Aorta (tissue), 5 donors: ENCODE measurements around the gene ID1. TPM values are rescaled to one million over a fixed set of nuclear protein-coding genes. Genes with fewer than 3 reads are reported as not detected.
A peak's percentile ranks its signal among the peaks of the same experiment; 100 is the strongest.
"Not testable (repeated sequence)": the region's sequence is repeated elsewhere in the genome, so short reads cannot be mapped to it uniquely, and the experiment has no call there.

Experiments
- ATAC-seq: fragments of 200-7000 bp; cut with Tn5 transposase; one replicate; pipeline ENCODE4 v1.9.1; 2022; ENCODE audit warnings: moderate library complexity; ENCODE audit not compliant: low FRiP score
- DNase-seq, 2 donors: peaks; one replicate each; pipeline ENCODE4 v3.0.0-alpha.2; 2020
- H3K27ac ChIP-seq, 2 donors: one replicate each; pipeline ENCODE4 v1.5.1; 2013; ENCODE audit warnings: low read length in 2 of 2, mild to moderate bottlenecking in 2 of 2, moderate library complexity in 2 of 2, control low read depth in 1 of 2, inconsistent platforms in 1 of 2, low read depth in 1 of 2
- H3K27me3 ChIP-seq, 2 donors: one replicate each; pipeline ENCODE4 v1.6.1; 2013; ENCODE audit warnings: control low read depth in 1 of 2, low read length in 1 of 2, mild to moderate bottlenecking in 1 of 2, moderate library complexity in 1 of 2; ENCODE audit not compliant: insufficient read depth in 2 of 2, control insufficient read depth in 1 of 2
- H3K36me3 ChIP-seq, 2 donors: one replicate each; pipeline ENCODE4 v1.6.1; 2013; ENCODE audit warnings: control low read depth in 1 of 2, low read length in 1 of 2, mild to moderate bottlenecking in 1 of 2; ENCODE audit not compliant: insufficient read depth in 2 of 2, control insufficient read depth in 1 of 2
- H3K4me1 ChIP-seq, 2 donors: one replicate each; pipeline ENCODE4 v1.6.1; 2013; ENCODE audit warnings: low read length in 2 of 2, control low read depth in 1 of 2, mild to moderate bottlenecking in 1 of 2, moderate library complexity in 1 of 2; ENCODE audit not compliant: insufficient read depth in 2 of 2, control insufficient read depth in 1 of 2
- H3K4me3 ChIP-seq, 2 donors: one replicate each; pipeline ENCODE4 v1.5.1; 2013; ENCODE audit warnings: low read length in 2 of 2, control low read depth in 1 of 2, mild to moderate bottlenecking in 1 of 2
- H3K9me3 ChIP-seq: one replicate; pipeline ENCODE4 v1.6.1; 2013; ENCODE audit warnings: mild to moderate bottlenecking, low read length; ENCODE audit not compliant: control insufficient read depth
- WGBS, 2 donors: extraction: QIAGEN DNeasy Blood & Tissue Kit; methylation state at CpG; one replicate each; pipeline ENCODE4 v1.1.7; 2013; 5-methylcytosine and 5-hydroxymethylcytosine counted together
- intact Hi-C, 2 donors: fragments of 100-400 bp; cut with DNase I; formaldehyde crosslinking; loops; one replicate each; pipeline versions ENCODE4 v1.14.2 to v1.15.0; 2022
- polyA plus RNA-seq, 2 donors: library from polyadenylated mRNA; stranded (reverse); fragments of 200-250 nt; gene quantifications; one replicate each; pipeline ENCODE4 v1.2.3, GENCODE V29; 2013
- total RNA-seq, 2 donors: library from RNA; stranded (reverse); fragmentation: NEBNext Ultra II Directional; extraction: Animal tissue kit (Norgen Biotek cat#: 25700); gene quantifications; one replicate each; pipeline ENCODE4 v1.2.1, GENCODE V29; 2021
- donor health status: healthy with polysubstance abuse.
- donor health status: Bipolar disorder and iron deficiency.
- donor health status: DM: no; HTN: no; CAD: no.
- donor health status: DM: no; HTN: no; CAD: no.
- donor health status: DM: yes; HTN: yes; CAD: no.

ID1 gene
- total and polyA plus RNA-seq, 4 donors = 163 to 396 (median 276) TPM

DNA sequence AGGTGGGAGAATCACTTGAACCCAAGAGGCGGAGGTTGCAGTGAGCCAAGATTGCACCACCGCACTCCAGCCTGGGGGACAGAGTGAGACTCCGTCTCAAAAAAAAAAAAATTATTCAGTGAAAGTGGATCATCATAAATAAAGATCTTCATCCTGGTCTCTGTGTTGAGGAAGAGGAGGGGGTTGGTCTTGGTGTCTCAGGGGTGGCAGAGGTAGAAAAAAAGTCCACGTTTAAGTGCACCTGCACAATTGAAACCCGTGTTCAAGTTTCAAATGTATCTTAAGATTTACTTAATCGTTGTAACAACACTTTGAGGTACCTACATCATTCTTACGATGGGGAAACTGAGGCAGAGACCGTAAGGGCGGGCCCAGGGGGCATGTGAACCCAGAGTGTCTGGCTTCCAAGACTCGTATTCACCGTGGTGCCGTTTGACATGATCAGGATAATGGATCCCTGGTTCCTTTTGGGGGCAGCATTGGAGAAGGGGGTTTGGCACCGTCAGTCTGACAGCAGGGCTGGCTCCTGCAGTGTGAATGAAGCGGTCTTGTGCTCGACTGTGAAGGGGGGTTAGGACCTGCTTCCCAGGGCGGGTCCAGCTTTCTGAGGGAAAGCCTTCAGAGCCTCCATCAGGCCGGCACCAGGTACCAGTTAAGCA is 32.9 kb upstream of the ID1 start:
- H3K9me3 ChIP-seq = no peaks in the 10 kb centered on the region
- no peaks in the 10 kb centered on the region for H3K27me3 ChIP-seq
- peak overlapping the region; percentile 82 to 97 for H3K27ac ChIP-seq
- ATAC-seq (peak; percentile 20), DNase-seq (no peak)
- no peaks in the 10 kb centered on the region for H3K4me1 ChIP-seq
- WGBS, 2 donors = 35 to 36% methylated on average over 17 of the region's 17 CpGs
- no peak overlapping the region for H3K4me3 ChIP-seq
- H3K36me3 ChIP-seq = no peaks in the 10 kb centered on the region
- intact Hi-C loops = loop anchor here in 1 of 2 donors (2.0 kb wide), 1 partner anchor 33 kb away; the partner anchor contains the start of gene ID1

DNA sequence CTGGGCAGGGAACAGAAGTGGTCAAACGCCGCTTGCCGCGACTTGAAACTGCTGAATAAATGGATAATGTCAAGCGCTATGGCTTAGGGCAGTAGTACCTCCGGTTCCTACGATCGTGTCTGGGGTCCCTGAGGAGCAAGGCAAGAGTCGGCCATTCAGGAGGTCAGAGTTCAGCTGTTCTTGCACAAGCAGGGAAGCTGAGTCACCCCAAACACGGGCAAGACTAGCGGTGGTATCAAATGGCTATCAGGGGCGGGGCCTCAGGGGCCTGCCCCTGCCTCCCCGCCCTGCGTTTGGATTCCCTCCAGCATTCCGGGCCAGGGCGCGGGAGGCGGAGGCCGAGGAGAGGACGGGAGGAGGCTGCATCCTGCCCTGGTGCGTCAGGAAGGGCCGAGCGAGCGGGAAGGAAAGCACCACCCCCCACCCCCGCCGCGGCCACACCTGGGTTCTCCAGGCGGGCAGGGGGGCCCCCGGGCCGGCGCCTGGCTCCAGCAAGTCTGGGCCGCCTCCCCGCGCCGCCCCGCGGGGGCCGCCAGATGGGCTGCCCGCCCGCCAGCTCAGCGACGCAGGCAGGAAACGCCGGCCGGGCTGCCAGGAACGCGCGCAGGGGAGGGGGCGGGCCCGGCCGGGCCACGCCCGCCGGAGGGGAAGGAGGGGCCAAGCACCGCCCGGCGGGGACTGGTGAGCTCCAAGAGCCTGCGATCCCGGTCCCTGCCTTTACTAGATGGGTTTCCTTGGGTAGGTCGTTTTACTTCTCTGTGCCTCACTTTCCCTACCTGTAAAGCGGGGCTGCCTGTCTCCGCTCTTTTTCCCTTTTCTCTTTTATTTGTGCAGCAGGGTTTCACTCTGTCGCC is 32.2 kb upstream of the ID1 start:
- H3K36me3 ChIP-seq = no peaks in the 10 kb centered on the region
- ATAC-seq (peak; percentile 95), DNase-seq (peak; percentile 97 to 98)
- 1% methylated on average over 49 to 63 of the region's 63 CpGs for WGBS, 2 donors
- peak overlapping the region in 1 of 2 donors; percentile 22 for H3K4me3 ChIP-seq
- no peaks in the 10 kb centered on the region for H3K9me3 ChIP-seq
- H3K4me1 ChIP-seq = no peaks in the 10 kb centered on the region
- peak overlapping the region; percentile 82 to 97 for H3K27ac ChIP-seq
- no peaks in the 10 kb centered on the region for H3K27me3 ChIP-seq
- intact Hi-C loops = loop anchor here in 1 of 2 donors (2.0 kb wide), 1 partner anchor 32 kb away; the partner anchor contains the start of gene ID1

DNA sequence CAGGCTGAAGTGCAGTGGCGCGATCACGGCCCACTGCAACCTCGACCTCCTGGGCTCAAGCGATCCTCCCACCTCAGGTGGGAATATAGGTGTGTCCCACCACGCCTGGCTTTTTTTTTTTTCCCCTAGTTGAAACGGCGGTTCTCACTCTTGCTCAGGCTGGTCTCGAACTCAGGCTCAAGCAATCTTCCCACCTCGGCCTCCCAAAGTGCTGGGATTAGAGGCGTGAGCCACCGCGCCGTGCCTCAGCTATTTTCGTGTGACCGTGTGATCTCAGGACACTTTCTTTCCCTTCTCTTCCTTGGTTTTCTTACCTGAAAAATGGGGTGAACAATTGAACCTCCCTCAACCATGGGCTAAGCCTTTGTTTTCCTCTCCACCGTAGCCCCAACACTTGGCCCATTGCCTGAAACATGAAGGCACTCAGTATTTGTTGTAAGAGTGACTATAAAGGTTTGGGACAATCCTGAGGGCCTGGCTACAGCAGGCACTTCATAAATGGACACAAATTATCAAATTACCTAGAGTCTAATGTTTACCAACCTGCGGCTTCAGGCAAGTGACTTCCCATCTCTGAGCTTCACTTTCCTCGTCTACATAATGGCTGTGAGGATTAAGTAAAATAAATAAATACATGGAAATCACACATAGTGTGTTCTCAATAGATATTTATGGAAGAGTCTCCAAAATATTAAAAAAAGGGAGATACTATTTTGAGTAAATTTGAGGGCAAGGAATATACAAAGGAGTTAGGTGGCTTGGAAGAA is 31.4 kb upstream of the ID1 start:
- no peak for DNase-seq
- Histone ChIP-seq H3K36me3 (no peaks in the 10 kb centered on the region), H3K4me1 (no peaks in the 10 kb centered on the region), H3K9me3 (no peaks in the 10 kb centered on the region), H3K4me3 (peak overlapping the region in 1 of 2 donors; percentile 22), H3K27me3 (no peaks in the 10 kb centered on the region), H3K27ac (peak overlapping the region in 1 of 2 donors; percentile 26)
- 42 to 46% methylated on average over 19 of the region's 19 CpGs for WGBS, 2 donors
- intact Hi-C loops = loop anchor here in 1 of 2 donors (2.0 kb wide), 1 partner anchor 31 kb away; the partner anchor contains the start of gene ID1
- no peak for ATAC-seq

- H3K4me3 ChIP-seq, DNase-seq, H3K27ac ChIP-seq, ATAC-seq, intact Hi-C loops, H3K9me3 ChIP-seq, H3K27me3 ChIP-seq, H3K4me1 ChIP-seq, H3K36me3 ChIP-seq: not testable (repeated sequence)
- WGBS, 2 donors = 96 to 97% methylated on average over 10 of the region's 10 CpGs
Measured at GRCh38 chr20:31574986-31575385, 30.1 kb upstream of the ID1 start.

DNA sequence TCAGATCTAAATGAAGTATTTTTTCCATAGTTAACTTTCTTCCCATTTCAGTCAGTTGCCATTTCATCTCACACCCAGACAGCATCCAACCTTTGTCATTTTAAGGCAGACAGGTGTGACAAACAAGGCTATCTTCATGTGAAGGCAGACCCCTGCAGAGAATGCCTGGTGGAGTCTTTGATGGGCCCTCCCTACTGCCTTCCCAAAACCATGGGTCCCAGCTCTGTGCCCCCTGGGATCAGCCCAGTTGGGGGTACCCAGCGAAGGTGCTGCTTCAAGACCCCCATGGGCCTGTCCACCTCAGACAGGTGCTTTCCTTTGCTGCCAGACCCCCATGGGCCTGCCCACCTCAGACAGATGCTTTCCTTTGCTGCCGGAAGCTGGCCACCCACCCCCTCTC is 28.3 kb upstream of the ID1 start:
- intact Hi-C loops = no loop called here
- Histone ChIP-seq H3K27ac (no peak overlapping the region), H3K9me3 (no peaks in the 10 kb centered on the region), H3K36me3 (no peaks in the 10 kb centered on the region), H3K4me3 (no peak overlapping the region), H3K4me1 (no peaks in the 10 kb centered on the region), H3K27me3 (no peaks in the 10 kb centered on the region)
- 85 to 92% methylated on average over 2 of the region's 2 CpGs for WGBS, 2 donors
- DNase-seq (no peak), ATAC-seq (no peak)

- Histone ChIP-seq H3K9me3 (no peaks in the 10 kb centered on the region), H3K4me3 (no peak overlapping the region), H3K27ac (no peak overlapping the region), H3K36me3 (no peaks in the 10 kb centered on the region), H3K27me3 (no peaks in the 10 kb centered on the region), H3K4me1 (no peaks in the 10 kb centered on the region)
- intact Hi-C loops = no loop called here
- DNase-seq (no peak), ATAC-seq (no peak)
- 91 to 92% methylated on average over 9 of the region's 9 CpGs for WGBS, 2 donors
Measured at GRCh38 chr20:31577194-31577593, 27.9 kb upstream of the ID1 start.

DNA sequence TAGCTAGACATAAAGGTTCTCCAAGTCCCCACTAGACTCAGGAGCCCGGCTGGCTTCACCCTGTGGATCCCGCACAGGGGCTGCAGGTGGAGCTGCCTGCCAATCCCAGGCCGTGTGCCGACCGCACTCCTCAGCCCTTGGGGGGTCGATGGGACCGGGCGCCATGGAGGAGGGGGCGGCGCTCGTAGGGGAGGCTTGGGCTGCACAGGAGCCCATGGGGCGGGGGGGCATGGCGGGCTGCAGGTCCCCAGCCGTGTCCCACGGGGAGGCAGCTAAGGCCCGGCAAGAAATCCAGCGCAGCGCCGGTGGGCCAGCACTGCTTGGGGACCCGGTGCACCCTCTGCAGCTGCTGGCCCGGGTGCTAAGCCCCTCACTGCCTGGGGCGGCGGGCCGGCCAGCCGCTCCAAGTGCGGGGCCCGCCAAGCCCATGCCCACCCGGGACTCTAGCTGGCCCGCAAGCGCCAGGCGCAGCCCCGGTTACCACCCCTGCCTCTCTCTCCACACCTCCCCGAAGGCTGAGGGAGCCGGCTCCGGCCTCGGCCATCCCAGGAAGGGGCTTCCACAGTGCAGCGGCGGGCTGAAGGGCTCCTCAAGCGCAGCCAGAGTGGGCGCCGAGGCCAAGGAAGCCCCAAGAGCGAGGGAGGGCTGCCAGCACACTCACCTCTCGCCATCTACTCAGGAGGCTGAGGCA is 26.5 kb upstream of the ID1 start:
- intact Hi-C loops = no loop called here
- no peak overlapping the region for H3K27ac ChIP-seq
- H3K27me3 ChIP-seq = no peaks in the 10 kb centered on the region
- H3K4me1 ChIP-seq = no peaks in the 10 kb centered on the region
- H3K9me3 ChIP-seq = no peaks in the 10 kb centered on the region
- ATAC-seq (no peak), DNase-seq (no peak)
- H3K36me3 ChIP-seq = no peaks in the 10 kb centered on the region
- no peak overlapping the region for H3K4me3 ChIP-seq
- WGBS, 2 donors = 95 to 96% methylated on average over 38 to 43 of the region's 43 CpGs

- Histone ChIP-seq H3K36me3 (no peaks in the 10 kb centered on the region), H3K27ac (no peak overlapping the region), H3K4me3 (no peak overlapping the region), H3K4me1 (no peaks in the 10 kb centered on the region), H3K9me3 (no peaks in the 10 kb centered on the region), H3K27me3 (no peaks in the 10 kb centered on the region)
- intact Hi-C loops = no loop called here
- ATAC-seq (no peak), DNase-seq (no peak)
- 91 to 94% methylated on average over 6 of the region's 6 CpGs for WGBS, 2 donors
Measured at GRCh38 chr20:31579245-31579644, 25.8 kb upstream of the ID1 start.
